ENCODE data around the gene AHCYL2.

DNA sequence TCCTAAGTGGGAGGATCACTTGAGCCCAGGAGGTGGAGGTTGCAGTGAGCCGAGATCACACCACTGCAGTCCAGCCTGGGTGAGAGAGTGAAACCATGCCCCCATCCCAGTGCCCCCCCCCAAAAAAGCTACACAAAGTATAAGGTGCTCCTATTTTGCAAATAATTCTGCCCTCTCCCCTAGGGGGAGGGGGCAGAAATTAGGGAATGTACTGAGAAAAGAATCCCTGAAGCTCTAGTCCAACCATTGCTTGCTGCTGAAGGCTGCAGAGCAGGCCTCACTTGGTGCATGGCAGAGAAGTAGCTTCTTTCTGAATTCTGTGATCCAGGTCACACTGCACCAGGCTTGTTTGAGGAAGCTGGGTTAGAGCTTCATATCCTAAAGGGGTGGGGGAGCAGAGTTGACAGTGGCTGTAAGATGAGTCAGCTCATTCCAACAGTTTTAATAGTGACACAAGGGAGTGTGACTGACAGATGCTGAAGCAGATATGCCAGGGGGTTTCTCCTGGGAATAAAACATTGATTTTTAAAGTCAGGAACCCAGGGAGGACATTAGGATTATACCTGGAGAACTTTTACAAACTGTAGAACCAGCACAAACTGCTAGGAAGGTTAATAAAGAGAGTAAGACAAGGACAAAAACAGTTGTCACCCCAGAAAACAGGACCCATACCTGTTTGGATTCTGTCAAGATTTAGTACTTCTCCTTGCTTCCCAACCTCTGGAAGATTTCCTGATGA lies 176.6 kb downstream of the AHCYL2 start:
- TF ChIP-seq TAF1 (IDR thresholded peaks at IDR 0.05; ENCODE audit: borderline replicate concordance, low read depth, low read length) (no peak), POLR2AphosphoS5 (IDR thresholded peaks at IDR 0.05; ENCODE audit: low read depth, low read length) (no peak), POLR2A (IDR thresholded peaks at IDR 0.05; ENCODE audit: low read depth, low read length) (no peak)
